Measurements from ENCODE around the gene SCYL1.

Gene SCYL1

DNA sequence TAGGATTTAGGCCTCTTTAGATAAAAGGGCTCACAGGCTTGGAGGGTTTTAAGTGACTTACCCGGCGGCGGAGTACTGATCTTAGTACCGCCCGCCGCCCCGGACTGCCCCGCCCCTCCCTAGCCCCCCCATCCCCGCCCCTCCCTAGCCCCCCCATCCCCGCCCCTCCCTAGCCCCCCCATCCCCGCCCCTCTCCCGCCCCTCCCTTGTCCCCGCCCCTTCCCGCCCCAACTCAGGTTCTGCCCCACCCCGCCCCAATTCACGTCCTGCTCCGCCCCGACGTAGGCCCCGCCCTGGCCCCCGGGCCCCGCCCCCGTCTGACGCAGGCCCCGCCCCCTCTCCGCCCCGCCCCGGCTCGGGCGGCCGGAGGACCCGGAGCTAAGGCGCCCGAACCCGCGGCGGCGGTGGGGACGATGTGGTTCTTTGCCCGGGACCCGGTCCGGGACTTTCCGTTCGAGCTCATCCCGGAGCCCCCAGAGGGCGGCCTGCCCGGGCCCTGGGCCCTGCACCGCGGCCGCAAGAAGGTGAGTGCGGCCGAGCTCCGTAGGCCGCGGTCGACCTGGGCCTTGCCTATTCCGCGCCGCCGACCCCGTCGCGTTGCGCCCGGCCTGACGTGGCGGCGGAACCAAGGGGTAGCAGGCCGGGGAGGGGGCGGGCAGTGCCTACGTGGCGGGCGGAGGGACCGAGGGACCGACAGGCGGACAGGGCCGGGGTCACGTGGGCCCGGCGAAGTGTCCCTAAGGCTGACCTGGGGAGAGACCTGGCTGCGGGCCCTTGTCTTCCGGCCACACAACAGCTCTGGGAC, at the start of gene SCYL1:
TSS of gene SCYL1 (plus strand) at position 343 of the 805 bp plus-strand sequence. CDS start at position 414, 71 bp downstream.
- peaks cover 18% of the 10 kb centered on the region for H3K36me3 Mint-ChIP-seq (ENCODE audit: low read depth)
- H3K4me1 Mint-ChIP-seq (ENCODE audit: low read depth): peaks cover 60% of the 10 kb centered on the region

GRCh38 chr11:65476632-65477148, 48.2 kb upstream of the SCYL1 start:
- Mint-ChIP-seq H3K4me3 (peak overlapping the region; percentile 90), H3K9me3 (no peaks in the 10 kb centered on the region), H3K27ac (peak overlapping the region; percentile 94), H3K36me3 (ENCODE audit: low read depth) (peaks cover 9% of the 10 kb centered on the region), H3K4me1 (ENCODE audit: low read depth) (peaks cover 51% of the 10 kb centered on the region), H3K27me3 (no peaks in the 10 kb centered on the region)

More for the DNA sequence above, at the start of gene SCYL1:
- H3K9me3 Mint-ChIP-seq: no peaks in the 10 kb centered on the region
- H3K4me3 Mint-ChIP-seq: peak within 1 kb of the TSS; percentile 87
- H3K27me3 Mint-ChIP-seq: no peaks in the 10 kb centered on the region
- peak within 1 kb of the TSS; percentile 79 for H3K27ac Mint-ChIP-seq

- H3K4me1 Mint-ChIP-seq (ENCODE audit: low read depth): peaks cover 44% of the 10 kb centered on the region
- H3K9me3 Mint-ChIP-seq: no peaks in the 10 kb centered on the region
- H3K27me3 Mint-ChIP-seq: no peaks in the 10 kb centered on the region
- peak overlapping the region; percentile 98 for H3K27ac Mint-ChIP-seq
- peaks cover 9% of the 10 kb centered on the region for H3K36me3 Mint-ChIP-seq (ENCODE audit: low read depth)
- H3K4me3 Mint-ChIP-seq: peak overlapping the region; percentile 90
Measured at GRCh38 chr11:65477149-65477965, 47.5 kb upstream of the SCYL1 start.

DNA sequence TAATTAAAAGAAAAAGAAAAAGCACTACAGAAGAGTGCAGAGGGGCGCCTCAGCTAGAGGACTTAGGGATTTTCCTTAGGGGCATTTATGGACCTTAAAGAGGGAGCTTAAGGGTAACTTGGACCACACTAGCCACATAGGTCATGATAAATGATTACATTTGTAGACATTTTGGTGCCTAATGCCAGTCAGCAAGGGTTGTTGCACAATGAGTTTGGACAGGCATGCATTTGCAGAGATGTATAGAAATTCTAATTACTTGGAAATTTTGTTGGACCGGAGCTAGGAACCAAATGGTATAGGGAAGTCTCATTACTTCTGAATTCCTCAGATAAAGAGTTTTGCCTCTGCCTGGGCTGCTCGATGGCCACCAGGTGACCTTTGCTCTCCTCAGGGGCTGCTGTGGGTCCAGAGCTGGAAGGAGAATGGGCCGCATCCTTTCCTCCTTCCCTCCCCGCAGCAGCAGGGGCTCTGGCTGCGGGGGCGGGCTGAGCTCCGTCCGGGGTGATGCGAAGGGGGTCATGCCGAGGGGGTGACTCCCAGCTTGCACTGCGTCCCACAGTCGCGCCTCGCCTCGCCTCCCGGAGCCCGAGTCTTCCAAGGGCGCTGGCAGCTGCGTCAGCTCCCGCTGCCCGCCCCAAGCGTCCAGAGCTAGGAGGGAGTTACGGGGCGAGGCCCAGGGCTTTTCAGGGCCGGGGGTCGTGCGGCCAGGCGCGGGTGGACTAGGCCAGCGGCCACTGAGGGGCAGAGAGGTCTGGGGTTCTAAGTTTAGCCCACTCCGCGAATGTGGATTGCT, 46.3 kb upstream of the SCYL1 start:
- H3K27ac Mint-ChIP-seq: peak overlapping the region; percentile 70

GRCh38 chr11:65479184-65480145, 45.4 kb upstream of the SCYL1 start:
- H3K4me3 Mint-ChIP-seq: no peak overlapping the region
- peak overlapping the region; percentile 38 for H3K27ac Mint-ChIP-seq
- no peaks in the 10 kb centered on the region for H3K27me3 Mint-ChIP-seq
- H3K4me1 Mint-ChIP-seq (ENCODE audit: low read depth): peaks cover 37% of the 10 kb centered on the region
- H3K9me3 Mint-ChIP-seq: no peaks in the 10 kb centered on the region
- H3K36me3 Mint-ChIP-seq (ENCODE audit: low read depth): peaks cover 9% of the 10 kb centered on the region

More for the DNA sequence above, 46.3 kb upstream of the SCYL1 start:
- no peaks in the 10 kb centered on the region for H3K9me3 Mint-ChIP-seq
- peaks cover 37% of the 10 kb centered on the region for H3K4me1 Mint-ChIP-seq (ENCODE audit: low read depth)
- no peaks in the 10 kb centered on the region for H3K27me3 Mint-ChIP-seq
- H3K36me3 Mint-ChIP-seq (ENCODE audit: low read depth): peaks cover 9% of the 10 kb centered on the region
- no peak overlapping the region for H3K4me3 Mint-ChIP-seq

DNA sequence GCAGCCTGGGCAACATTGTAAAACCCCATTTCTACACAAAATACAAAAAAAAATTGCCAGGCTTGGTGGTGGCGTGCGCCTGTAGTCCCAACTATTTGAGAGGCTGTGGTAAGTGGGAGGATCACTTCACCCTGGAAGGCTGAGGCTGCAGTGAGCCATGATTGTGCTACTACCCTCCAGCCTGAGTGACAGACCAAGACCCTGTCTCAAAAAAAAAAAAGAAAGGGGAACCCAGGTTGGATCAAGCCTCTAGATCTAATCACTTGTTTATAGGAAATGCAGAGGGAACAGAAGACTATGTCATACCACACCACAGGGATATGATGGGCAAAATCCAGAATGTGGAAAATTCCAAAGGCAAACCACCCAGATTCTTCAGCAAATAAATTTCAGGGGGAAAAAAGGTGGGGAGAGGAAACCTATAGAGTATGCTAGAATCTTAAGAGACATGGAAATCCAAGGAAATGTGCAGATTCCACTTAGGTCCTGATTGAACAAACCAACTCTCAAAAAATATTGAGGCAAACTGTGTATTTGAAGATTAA, 42.5 kb upstream of the SCYL1 start:
- no peaks in the 10 kb centered on the region for H3K27me3 Mint-ChIP-seq
- H3K4me3 Mint-ChIP-seq: no peak overlapping the region
- peaks cover 40% of the 10 kb centered on the region for H3K4me1 Mint-ChIP-seq (ENCODE audit: low read depth)
- H3K27ac Mint-ChIP-seq: peak overlapping the region; percentile 36
- H3K36me3 Mint-ChIP-seq (ENCODE audit: low read depth): no peaks in the 10 kb centered on the region
- H3K9me3 Mint-ChIP-seq: no peaks in the 10 kb centered on the region

- no peaks in the 10 kb centered on the region for H3K27me3 Mint-ChIP-seq
- no peaks in the 10 kb centered on the region for H3K36me3 Mint-ChIP-seq (ENCODE audit: low read depth)
- H3K27ac Mint-ChIP-seq: no peak overlapping the region
- no peak overlapping the region for H3K4me3 Mint-ChIP-seq
- peaks cover 49% of the 10 kb centered on the region for H3K4me1 Mint-ChIP-seq (ENCODE audit: low read depth)
- no peaks in the 10 kb centered on the region for H3K9me3 Mint-ChIP-seq
Measured at GRCh38 chr11:65485920-65486219, 39.0 kb upstream of the SCYL1 start.

DNA sequence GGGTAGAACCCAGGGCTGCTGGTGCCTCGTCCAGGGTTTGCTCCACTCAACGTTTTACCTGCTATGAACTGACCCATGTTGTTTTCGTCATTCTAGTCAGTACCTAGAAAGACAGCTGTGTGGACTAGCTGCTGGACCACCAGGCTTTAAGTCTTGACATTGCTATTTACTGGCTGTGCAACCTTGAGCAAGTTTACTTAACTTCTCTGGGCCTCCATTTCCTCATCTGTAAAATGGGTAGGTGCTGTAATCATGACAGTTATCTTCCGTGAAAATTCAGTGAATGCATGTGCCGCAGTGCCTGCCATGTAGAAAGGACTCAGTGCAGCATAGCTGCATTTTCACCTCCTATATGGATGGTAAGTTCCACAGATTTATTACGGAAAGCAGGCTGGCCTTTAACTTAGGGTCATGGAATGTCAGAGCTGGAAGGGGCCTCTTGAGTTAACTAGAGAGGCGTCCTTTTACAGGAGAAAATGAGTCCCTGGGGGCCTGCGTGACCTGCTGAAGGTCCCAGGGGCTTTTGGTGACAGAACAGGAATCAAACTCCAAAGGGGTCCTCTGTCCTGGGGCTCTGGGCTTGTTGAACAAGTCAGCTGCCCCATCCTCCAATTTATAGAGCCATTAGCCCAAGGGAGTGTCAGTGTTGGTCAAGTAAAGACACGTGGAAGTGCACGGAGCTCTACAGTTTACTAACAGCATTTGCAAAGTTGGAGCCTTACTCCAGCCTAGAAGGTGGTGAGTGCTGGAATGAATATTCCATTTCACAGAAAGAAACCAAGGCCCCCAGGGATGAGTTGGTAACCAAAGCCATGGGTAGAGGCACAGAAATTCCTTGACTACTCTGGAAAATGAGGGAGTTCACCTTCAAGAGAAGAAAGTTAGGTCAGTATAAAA, 38.1 kb upstream of the SCYL1 start:
- H3K27me3 Mint-ChIP-seq: no peaks in the 10 kb centered on the region
- H3K27ac Mint-ChIP-seq: peak overlapping the region; percentile 86
- H3K9me3 Mint-ChIP-seq: no peaks in the 10 kb centered on the region
- H3K4me1 Mint-ChIP-seq (ENCODE audit: low read depth): peaks cover 58% of the 10 kb centered on the region
- H3K36me3 Mint-ChIP-seq (ENCODE audit: low read depth): no peaks in the 10 kb centered on the region
- H3K4me3 Mint-ChIP-seq: no peak overlapping the region

DNA sequence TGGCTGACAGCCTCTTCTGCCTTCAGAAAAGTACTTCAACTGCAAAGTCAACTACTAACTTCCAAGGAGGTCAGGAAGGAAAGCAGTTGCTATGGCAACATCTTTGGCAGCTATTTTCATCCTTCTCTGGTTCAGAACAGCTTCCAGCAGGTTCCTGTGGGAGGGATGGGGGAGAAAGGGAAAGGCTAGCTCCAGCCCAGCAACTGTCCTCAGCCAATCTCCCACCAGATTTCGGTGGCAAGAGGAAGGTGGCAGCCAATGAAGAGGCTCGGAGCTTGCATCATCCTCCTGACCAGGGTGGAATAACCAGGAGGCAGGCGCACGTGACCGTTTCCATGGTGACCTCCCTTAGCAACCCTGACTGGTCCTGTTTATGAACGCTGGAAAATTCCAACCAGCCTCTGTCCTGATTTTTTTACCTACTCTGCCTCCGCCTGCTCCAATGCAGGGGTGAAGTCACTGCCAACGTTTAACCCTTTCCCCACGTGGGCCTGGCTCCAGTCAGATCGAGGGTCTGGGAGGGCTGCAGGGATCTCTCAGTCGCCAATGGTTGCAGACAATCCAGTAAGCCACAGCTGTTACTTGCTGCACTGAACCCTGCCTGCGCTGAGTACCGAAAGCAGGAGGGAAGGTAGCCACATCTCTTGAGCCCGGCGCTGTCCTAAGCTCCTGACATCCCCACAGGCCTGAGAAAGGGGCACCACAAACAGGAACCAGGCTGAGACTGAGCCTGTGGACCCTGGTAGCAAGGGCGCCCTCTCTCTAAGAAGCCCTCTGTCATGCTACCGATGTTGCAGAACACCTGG, 37.2 kb upstream of the SCYL1 start:
- peak overlapping the region; percentile 86 for H3K27ac Mint-ChIP-seq
- no peaks in the 10 kb centered on the region for H3K27me3 Mint-ChIP-seq
- H3K4me3 Mint-ChIP-seq: peak overlapping the region; percentile 58
- peaks cover 67% of the 10 kb centered on the region for H3K4me1 Mint-ChIP-seq (ENCODE audit: low read depth)
- H3K36me3 Mint-ChIP-seq (ENCODE audit: low read depth): no peaks in the 10 kb centered on the region
- no peaks in the 10 kb centered on the region for H3K9me3 Mint-ChIP-seq

DNA sequence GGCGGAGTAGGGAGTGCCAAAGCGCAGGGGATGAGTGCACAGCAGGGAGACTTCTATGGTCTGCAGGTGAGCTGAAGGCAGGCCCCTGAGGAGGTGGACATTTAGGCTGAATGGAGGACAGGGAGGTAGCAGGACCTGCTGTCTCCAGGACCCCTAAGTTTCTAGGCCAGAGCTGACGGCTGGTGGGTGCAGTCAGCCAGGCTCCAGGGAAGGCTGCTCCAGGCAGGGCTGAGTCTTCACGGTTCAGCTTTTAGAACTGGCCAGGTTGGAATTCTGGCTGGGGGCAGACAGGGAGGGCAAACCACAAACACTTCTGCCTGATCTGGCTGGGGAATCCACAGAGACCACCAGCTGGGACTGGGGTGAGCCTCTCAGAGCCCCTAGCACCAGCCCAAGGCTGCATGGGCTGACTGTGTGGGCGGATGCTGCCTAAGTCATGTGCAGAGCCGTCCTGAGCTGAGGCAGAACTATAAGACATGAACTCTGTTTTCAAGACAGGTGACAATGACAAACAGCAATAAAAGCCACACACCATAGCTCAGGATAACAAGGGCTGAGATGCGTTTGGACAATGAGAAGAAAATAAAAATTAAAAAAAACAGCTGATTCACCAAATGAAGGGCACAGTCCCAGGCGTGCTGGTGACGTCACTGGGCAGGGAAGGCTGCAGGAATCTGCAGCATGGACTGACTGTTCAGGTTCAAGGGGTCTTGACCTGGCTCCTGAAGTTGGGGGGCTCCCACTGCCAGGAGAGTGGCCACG, 36.4 kb upstream of the SCYL1 start:
- peaks cover 74% of the 10 kb centered on the region for H3K4me1 Mint-ChIP-seq (ENCODE audit: low read depth)
- H3K27ac Mint-ChIP-seq: peak overlapping the region; percentile 86
- H3K36me3 Mint-ChIP-seq (ENCODE audit: low read depth): no peaks in the 10 kb centered on the region
- H3K27me3 Mint-ChIP-seq: no peaks in the 10 kb centered on the region
- no peaks in the 10 kb centered on the region for H3K9me3 Mint-ChIP-seq
- peak overlapping the region; percentile 58 for H3K4me3 Mint-ChIP-seq

- Mint-ChIP-seq H3K27me3 (no peaks in the 10 kb centered on the region), H3K4me3 (no peak overlapping the region), H3K4me1 (ENCODE audit: low read depth) (peaks cover 82% of the 10 kb centered on the region), H3K9me3 (no peaks in the 10 kb centered on the region), H3K27ac (no peak overlapping the region), H3K36me3 (ENCODE audit: low read depth) (no peaks in the 10 kb centered on the region)
Measured at GRCh38 chr11:65489035-65489705, 35.7 kb upstream of the SCYL1 start.

All from stimulated activated naive CD8-positive, alpha-beta T cell treated with anti-CD3 and anti-CD28 coated beads, Interleukin-15, Interleukin-2, amounts not matched to agents 100 ng/mL and 50 ng/mL, for 24 hours (primary cell).